GM12878 (cell line): ENCODE measurements around the gene SH3GL2. TPM values are rescaled to one million over a fixed set of nuclear protein-coding genes. Genes with fewer than 3 reads are reported as not detected.

Experiments used
- ATAC-seq: fragments of 200-7000 bp; cut with Tn5 transposase; 3 replicates; pipeline ENCODE4 v1.9.1; 2020; ENCODE audit warnings: mild to moderate bottlenecking, moderate library complexity
- BruUV-seq: library from RNA; stranded (reverse); fragments of 400-500 nt; replicated peaks from 2 replicates; lab custom pipeline; 2021; lab: Mats Ljungman, UMichigan
- CTCF ChIA-PET: fragments of 300-600 bp; sonication (Branson Sonifier 250); formaldehyde crosslinking; extraction: SDS; loops from one replicate; lab custom pipeline; 2021; ENCODE audit warnings: inconsistent platforms; lab: Yijun Ruan, JAX
- POLR2A ChIA-PET: fragments of 350-600 bp; formaldehyde crosslinking; extraction: SDS; loops from one replicate; lab custom pipeline; 2021; ENCODE audit warnings: inconsistent platforms; lab: Charles Lee
- RAD21 ChIA-PET: fragments of 300-600 bp; sonication (Branson Sonifier 250); formaldehyde crosslinking; loops from one replicate; lab custom pipeline; 2023; ENCODE audit warnings: antibody characterized with exemption; ENCODE audit not compliant: unreplicated experiment; lab: Charles Lee
- SMC1A ChIA-PET: fragments of 300-600 bp; sonication (Branson Sonifier 250); formaldehyde crosslinking; loops from one replicate; lab custom pipeline; 2023; ENCODE audit not compliant: unreplicated experiment, uncharacterized antibody; lab: Charles Lee
- DNase-seq: peaks from one replicate; pipeline ENCODE4 v3.0.0-alpha.2; 2011; ENCODE audit warnings: low read depth, low spot score
- FAIRE-seq: peaks from 3 replicates; lab custom pipeline; 2011; peaks lifted over from hg19 to GRCh38; lab: Jason Lieb, UNC
- H2AFZ ChIP-seq: 2 replicates; pipeline ENCODE4 v1.6.0; 2011; ENCODE audit warnings: low read depth, low read length, control low read depth; ENCODE audit not compliant: control insufficient read depth
- H3K27ac ChIP-seq: 2 replicates; pipeline ENCODE4 v1.5.1; 2011; ENCODE audit warnings: control low read depth; ENCODE audit not compliant: control insufficient read depth, insufficient read depth
- H3K27me3 ChIP-seq, 2 experiments: replicated peaks in 1 of 2; 2 replicates each; pipeline versions ENCODE4 v1.6.0 to v1.6.1; 2011; ENCODE audit warnings: low read length in 1 of 2; ENCODE audit not compliant: control insufficient read depth in 2 of 2, insufficient read depth in 2 of 2
- H3K36me3 ChIP-seq, 2 experiments: 2 replicates each; pipeline ENCODE4 v1.5.1; 2011; ENCODE audit warnings: low read length in 1 of 2; ENCODE audit not compliant: control insufficient read depth in 2 of 2, insufficient read depth in 2 of 2
- H3K4me1 ChIP-seq: 2 replicates; pipeline ENCODE4 v1.6.1; 2011; ENCODE audit warnings: mild to moderate bottlenecking, low read length, moderate library complexity, mixed read lengths; ENCODE audit not compliant: control insufficient read depth, insufficient read depth
- H3K4me2 ChIP-seq: 2 replicates; pipeline ENCODE4 v1.6.0; 2011; ENCODE audit warnings: control low read depth; ENCODE audit not compliant: control insufficient read depth, insufficient read depth
- H3K4me3 ChIP-seq: fragments of 200-600 bp; sonication (generic); 2 replicates; pipeline ENCODE4 v1.5.1; 2016
- H3K79me2 ChIP-seq: 2 replicates; pipeline ENCODE4 v1.6.0; 2011; ENCODE audit warnings: low read length; ENCODE audit not compliant: control insufficient read depth, insufficient read depth
- H3K9ac ChIP-seq: 2 replicates; pipeline ENCODE4 v1.8.0; 2011; ENCODE audit warnings: low read length, control low read depth, mixed read lengths; ENCODE audit not compliant: control insufficient read depth, insufficient read depth
- H3K9me3 ChIP-seq: replicated peaks from 3 replicates; pipeline ENCODE4 v1.5.1; 2011; ENCODE audit warnings: mild to moderate bottlenecking, low read length; ENCODE audit not compliant: control insufficient read depth, insufficient read depth
- H4K20me1 ChIP-seq: 2 replicates; pipeline ENCODE4 v1.6.0; 2011; ENCODE audit not compliant: control insufficient read depth, insufficient read depth
- BMI1 ChIP-seq: fragments of 450-650 bp; IDR thresholded peaks from 2 replicates; pipeline ENCODE4 v1.6.1; 2016; ENCODE audit warnings: mild to moderate bottlenecking, moderate library complexity, borderline replicate concordance
- CREM ChIP-seq: IDR thresholded peaks from 2 replicates; pipeline ENCODE4 v1.6.1; 2014; ENCODE audit warnings: antibody characterized with exemption, low read depth
- ETV6 ChIP-seq, 2 experiments: fragments of 450-650 bp in 1 of 2; IDR thresholded peaks in 1 of 2; conservative IDR thresholded peaks in 1 of 2; 2 replicates each; pipeline ENCODE4 v1.6.1; 2014; ENCODE audit warnings: antibody characterized with exemption in 1 of 2, borderline replicate concordance in 1 of 2, low read depth in 1 of 2, mild to moderate bottlenecking in 1 of 2, moderate library complexity in 1 of 2
- GATAD2B ChIP-seq: fragments of 450-650 bp; conservative IDR thresholded peaks from 2 replicates; pipeline ENCODE4 v1.6.1; 2017; ENCODE audit warnings: low read depth, mild to moderate bottlenecking, moderate library complexity
- HDAC2 ChIP-seq: fragments of 200-600 bp; sonication (generic); IDR thresholded peaks from 2 replicates; pipeline ENCODE4 v1.6.1; 2017
- KLF5 ChIP-seq: fragments of 450-650 bp; IDR thresholded peaks from 2 replicates; pipeline ENCODE4 v1.6.1; 2014; ENCODE audit warnings: mild to moderate bottlenecking; ENCODE audit not compliant: partially characterized antibody
- NFIC ChIP-seq: IDR thresholded peaks from 2 replicates; pipeline ENCODE4 v1.6.1; 2012; ENCODE audit warnings: low read depth, mild to moderate bottlenecking, inconsistent platforms, low read length, moderate library complexity
- PBX3 ChIP-seq: IDR thresholded peaks from 2 replicates; pipeline ENCODE4 v1.6.1; 2011; ENCODE audit warnings: mild to moderate bottlenecking, low read depth, low read length, moderate library complexity; ENCODE audit not compliant: insufficient replicate concordance
- RAD51 ChIP-seq: fragments of 450-650 bp; IDR thresholded peaks from 2 replicates; pipeline ENCODE4 v1.6.1; 2016; ENCODE audit warnings: moderate library complexity, mild to moderate bottlenecking, inconsistent platforms
- TCF3 ChIP-seq: IDR thresholded peaks from 2 replicates; pipeline ENCODE4 v1.6.1; 2012; ENCODE audit warnings: low read depth, mild to moderate bottlenecking, low read length, borderline replicate concordance; ENCODE audit not compliant: insufficient read depth
- TCF7 ChIP-seq: IDR thresholded peaks from 2 replicates; pipeline ENCODE4 v1.6.1; 2014; ENCODE audit warnings: antibody characterized with exemption, borderline replicate concordance
- WGBS: methylation state at CpG from one replicate; pipeline ENCODE4 v1.1.6; 2016; ENCODE audit warnings: low lambda C conversion rate; ENCODE audit not compliant: insufficient replicate concordance, insufficient coverage; ENCODE audit errors: missing lambda C conversion rate; 5-methylcytosine and 5-hydroxymethylcytosine counted together
- in situ Hi-C: fragments of 300-500 bp; cut with MboI; formaldehyde crosslinking; loops from 9 replicates; pipeline ENCODE4 v1.14.3; 2018; ENCODE audit warnings: mixed read lengths
- intact Hi-C: fragments of 100-400 bp; cut with micrococcal nuclease; formaldehyde crosslinking; loops from one replicate; pipeline ENCODE4 v1.14.2; 2022; ENCODE audit not compliant: unreplicated experiment
- polyA plus RNA-seq, 11 experiments: library from polyadenylated mRNA; depleted of rRNA in 4 of 11; unstranded in 6 of 11; stranded (reverse) in 5 of 11; fragments of >200 nt; fragmentation: Nextera tagmentation in 4 of 11; fragmentation: Illumina TruSeq in 1 of 11; extraction: Ambion mirVana in 4 of 11; extraction: Trizol in 1 of 11; gene quantifications; 1 replicate in 1 of 11; 2 replicates in 10 of 11; pipeline versions ENCODE4 v1.2.1 to v1.2.3, GENCODE V29; 2011 to 2016; ENCODE audit warnings: inconsistent platforms in 2 of 11, missing spikeins in 2 of 11, low read depth in 1 of 11
- total RNA-seq, 4 experiments: library from RNA; depleted of rRNA in 3 of 4; stranded (reverse); fragments of >200 nt in 3 of 4; fragmentation: Illumina TruSeq in 1 of 4; extraction: Trizol in 1 of 4; gene quantifications; 2 replicates each; pipeline versions ENCODE4 v1.2.1 to v1.2.3, GENCODE V29; 2013 to 2021
- TF ChIP-seq, protein P1 (sequence below): fragments of 450-650 bp; IDR thresholded peaks from 2 replicates; pipeline ENCODE4 v1.6.1; 2017; ENCODE audit warnings: mild to moderate bottlenecking, moderate library complexity
- TF ChIP-seq, protein P2 (sequence below): IDR thresholded peaks from 2 replicates; pipeline ENCODE4 v1.6.1; 2012; ENCODE audit warnings: mild to moderate bottlenecking, low read depth, low read length

SH3GL2 gene
- total and polyA plus RNA-seq, 10 of the 15 experiments (the other 5 are each of a cell fraction or from before 2014, with no cell fraction given) = not detected

DNA sequence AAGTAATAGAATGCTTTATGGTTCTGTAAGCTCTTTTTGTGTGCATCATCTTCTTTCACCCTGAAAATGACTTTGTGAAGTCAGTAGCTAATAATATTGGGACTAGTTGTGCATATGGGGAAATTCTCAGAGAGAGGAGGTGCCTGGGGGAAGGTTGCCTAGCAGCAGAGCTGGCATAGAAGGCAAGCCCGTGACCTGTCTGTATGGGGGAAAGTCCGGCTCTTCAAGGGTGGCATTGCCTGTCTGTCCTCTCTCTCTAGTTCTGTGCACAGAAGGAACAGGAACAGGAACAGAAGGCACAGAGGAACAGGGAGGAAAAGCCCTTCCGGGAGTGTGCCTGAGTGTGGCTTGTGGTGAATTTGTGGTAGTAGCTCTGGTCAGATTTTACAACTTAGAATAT lies 33.1 kb downstream of the SH3GL2 start (continued):
- TF ChIP-seq, protein P1, sequence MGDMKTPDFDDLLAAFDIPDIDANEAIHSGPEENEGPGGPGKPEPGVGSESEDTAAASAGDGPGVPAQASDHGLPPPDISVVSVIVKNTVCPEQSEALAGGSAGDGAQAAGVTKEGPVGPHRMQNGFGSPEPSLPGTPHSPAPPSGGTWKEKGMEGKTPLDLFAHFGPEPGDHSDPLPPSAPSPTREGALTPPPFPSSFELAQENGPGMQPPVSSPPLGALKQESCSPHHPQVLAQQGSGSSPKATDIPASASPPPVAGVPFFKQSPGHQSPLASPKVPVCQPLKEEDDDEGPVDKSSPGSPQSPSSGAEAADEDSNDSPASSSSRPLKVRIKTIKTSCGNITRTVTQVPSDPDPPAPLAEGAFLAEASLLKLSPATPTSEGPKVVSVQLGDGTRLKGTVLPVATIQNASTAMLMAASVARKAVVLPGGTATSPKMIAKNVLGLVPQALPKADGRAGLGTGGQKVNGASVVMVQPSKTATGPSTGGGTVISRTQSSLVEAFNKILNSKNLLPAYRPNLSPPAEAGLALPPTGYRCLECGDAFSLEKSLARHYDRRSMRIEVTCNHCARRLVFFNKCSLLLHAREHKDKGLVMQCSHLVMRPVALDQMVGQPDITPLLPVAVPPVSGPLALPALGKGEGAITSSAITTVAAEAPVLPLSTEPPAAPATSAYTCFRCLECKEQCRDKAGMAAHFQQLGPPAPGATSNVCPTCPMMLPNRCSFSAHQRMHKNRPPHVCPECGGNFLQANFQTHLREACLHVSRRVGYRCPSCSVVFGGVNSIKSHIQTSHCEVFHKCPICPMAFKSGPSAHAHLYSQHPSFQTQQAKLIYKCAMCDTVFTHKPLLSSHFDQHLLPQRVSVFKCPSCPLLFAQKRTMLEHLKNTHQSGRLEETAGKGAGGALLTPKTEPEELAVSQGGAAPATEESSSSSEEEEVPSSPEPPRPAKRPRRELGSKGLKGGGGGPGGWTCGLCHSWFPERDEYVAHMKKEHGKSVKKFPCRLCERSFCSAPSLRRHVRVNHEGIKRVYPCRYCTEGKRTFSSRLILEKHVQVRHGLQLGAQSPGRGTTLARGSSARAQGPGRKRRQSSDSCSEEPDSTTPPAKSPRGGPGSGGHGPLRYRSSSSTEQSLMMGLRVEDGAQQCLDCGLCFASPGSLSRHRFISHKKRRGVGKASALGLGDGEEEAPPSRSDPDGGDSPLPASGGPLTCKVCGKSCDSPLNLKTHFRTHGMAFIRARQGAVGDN = no peak
- no peak for TF ChIP-seq GATAD2B
- no peak for TF ChIP-seq ETV6 (conservative IDR thresholded peaks at IDR 0.05 in 1 of 2, IDR thresholded peaks at IDR 0.05 in 1 of 2; ENCODE audit: borderline replicate concordance in 1 of 2, low read depth in 1 of 2)
- TF ChIP-seq NFIC = no peak
- TF ChIP-seq RAD51 = no peak
- TF ChIP-seq CREM = no peak

- H2AFZ ChIP-seq = no peak overlapping the region
- ChIA-PET POLR2A (no interaction called here), RAD21 (no interaction called here), SMC1A (no interaction called here), CTCF (interaction anchor here (0.6 kb wide), 1 partner anchor 1746 kb away, joined by 3 read pairs; no protein-coding TSS in a partner anchor)
- ATAC-seq (no peak), DNase-seq (no peak), FAIRE-seq (no peak)
- no peaks in the 10 kb centered on the region for H3K27me3 ChIP-seq
- no peak overlapping the region for H3K4me2 ChIP-seq
- 34% methylated on average over 3 of the region's 3 CpGs for WGBS
- H3K27ac ChIP-seq = no peak overlapping the region
- H3K79me2 ChIP-seq = no peaks in the 10 kb centered on the region
- no peak overlapping the region for H3K4me3 ChIP-seq
- intact Hi-C loops (no loop called here), in situ Hi-C loops (no loop called here)
- no peaks in the 10 kb centered on the region for H3K9me3 ChIP-seq
- BruUV-seq = no TSS peak
- H3K9ac ChIP-seq = no peak overlapping the region
- H3K36me3 ChIP-seq = no peaks in the 10 kb centered on the region
- no peaks in the 10 kb centered on the region for H3K4me1 ChIP-seq
- H4K20me1 ChIP-seq = no peaks in the 10 kb centered on the region
- TF ChIP-seq, protein P2, sequence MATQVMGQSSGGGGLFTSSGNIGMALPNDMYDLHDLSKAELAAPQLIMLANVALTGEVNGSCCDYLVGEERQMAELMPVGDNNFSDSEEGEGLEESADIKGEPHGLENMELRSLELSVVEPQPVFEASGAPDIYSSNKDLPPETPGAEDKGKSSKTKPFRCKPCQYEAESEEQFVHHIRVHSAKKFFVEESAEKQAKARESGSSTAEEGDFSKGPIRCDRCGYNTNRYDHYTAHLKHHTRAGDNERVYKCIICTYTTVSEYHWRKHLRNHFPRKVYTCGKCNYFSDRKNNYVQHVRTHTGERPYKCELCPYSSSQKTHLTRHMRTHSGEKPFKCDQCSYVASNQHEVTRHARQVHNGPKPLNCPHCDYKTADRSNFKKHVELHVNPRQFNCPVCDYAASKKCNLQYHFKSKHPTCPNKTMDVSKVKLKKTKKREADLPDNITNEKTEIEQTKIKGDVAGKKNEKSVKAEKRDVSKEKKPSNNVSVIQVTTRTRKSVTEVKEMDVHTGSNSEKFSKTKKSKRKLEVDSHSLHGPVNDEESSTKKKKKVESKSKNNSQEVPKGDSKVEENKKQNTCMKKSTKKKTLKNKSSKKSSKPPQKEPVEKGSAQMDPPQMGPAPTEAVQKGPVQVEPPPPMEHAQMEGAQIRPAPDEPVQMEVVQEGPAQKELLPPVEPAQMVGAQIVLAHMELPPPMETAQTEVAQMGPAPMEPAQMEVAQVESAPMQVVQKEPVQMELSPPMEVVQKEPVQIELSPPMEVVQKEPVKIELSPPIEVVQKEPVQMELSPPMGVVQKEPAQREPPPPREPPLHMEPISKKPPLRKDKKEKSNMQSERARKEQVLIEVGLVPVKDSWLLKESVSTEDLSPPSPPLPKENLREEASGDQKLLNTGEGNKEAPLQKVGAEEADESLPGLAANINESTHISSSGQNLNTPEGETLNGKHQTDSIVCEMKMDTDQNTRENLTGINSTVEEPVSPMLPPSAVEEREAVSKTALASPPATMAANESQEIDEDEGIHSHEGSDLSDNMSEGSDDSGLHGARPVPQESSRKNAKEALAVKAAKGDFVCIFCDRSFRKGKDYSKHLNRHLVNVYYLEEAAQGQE = no peak
- TF ChIP-seq HDAC2 (no peak), PBX3 (no peak), TCF3 (no peak), TCF7 (no peak), KLF5 (no peak), BMI1 (no peak)
Measured at GRCh38 chr9:17613758-17614157, 34.9 kb downstream of the SH3GL2 start.
